Measurements from ENCODE around the gene PLXNA4.

DNA sequence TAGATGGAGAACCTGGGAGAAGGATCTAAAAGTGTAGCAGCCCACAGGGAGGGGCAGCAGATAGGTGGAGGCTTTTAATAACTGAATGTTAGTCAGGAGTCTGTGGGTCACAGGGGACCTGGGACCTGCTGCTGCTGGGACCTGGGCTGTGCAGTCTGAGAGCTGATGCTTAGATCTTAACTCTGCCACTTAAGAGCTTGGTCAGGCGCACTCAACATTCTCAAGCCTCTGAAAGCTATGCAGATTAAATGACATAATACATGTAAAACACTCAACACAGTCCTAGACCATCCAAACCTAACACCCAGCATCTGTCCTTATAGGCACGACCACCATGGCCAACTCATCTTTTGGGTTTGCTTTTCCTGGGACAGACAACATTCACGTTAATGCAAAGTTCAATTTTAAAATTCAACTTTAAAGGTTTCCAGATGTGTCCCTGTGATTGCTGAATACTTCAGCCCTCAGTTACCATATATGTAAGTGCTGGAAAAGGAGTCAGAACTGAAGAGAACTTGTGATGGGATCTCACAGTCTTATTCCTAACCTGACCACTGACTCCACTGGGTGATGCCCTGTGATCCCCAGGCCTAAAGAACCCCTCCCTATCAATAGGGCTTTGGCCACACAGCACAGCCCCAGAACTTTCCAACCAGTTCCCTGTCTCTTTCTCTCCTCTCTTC, 321.0 kb downstream of the PLXNA4 start:
- no peak for TF ChIP-seq EZH2phosphoT487 (IDR thresholded peaks at IDR 0.05; ENCODE audit: insufficient read depth, low read depth)
- TF ChIP-seq EZH2 (IDR thresholded peaks at IDR 0.05; ENCODE audit: insufficient read depth, poor library complexity, severe bottlenecking) = no peak

All from GM23248 (cell line).